HepG2 (cell line): ENCODE data around the gene VAMP2. TPM values are rescaled to one million over a fixed set of nuclear protein-coding genes. Genes with fewer than 3 reads are reported as not detected.

ENCODE experiments used
- CEBPB ChIP-seq: IDR thresholded peaks from 2 replicates; pipeline ENCODE4 v1.6.1; 2011; ENCODE audit warnings: low read depth, low read length, improper control_type of control experiment, borderline replicate concordance
- DMAP1 ChIP-seq: IDR thresholded peaks from 2 replicates; pipeline ENCODE4 v1.6.1; 2016
- ISL2 ChIP-seq: sonication (generic); formaldehyde crosslinking; IDR thresholded peaks from 2 replicates; pipeline ENCODE4 v1.5.0; 2020; ENCODE audit warnings: missing genetic modification reagents
- ISX ChIP-seq: sonication (generic); formaldehyde crosslinking; conservative IDR thresholded peaks from 2 replicates; pipeline ENCODE4 v1.5.0; 2020; ENCODE audit warnings: missing genetic modification reagents
- NCOA1 ChIP-seq: sonication (generic); formaldehyde crosslinking; IDR thresholded peaks from 2 replicates; pipeline ENCODE4 v1.9.0; 2021; ENCODE audit warnings: missing genetic modification reagents
- REPIN1 ChIP-seq: sonication (generic); formaldehyde crosslinking; IDR thresholded peaks from 2 replicates; pipeline ENCODE4 v1.8.0; 2022; ENCODE audit warnings: missing genetic modification reagents, low read depth, mild to moderate bottlenecking, borderline replicate concordance
- SP1 ChIP-seq, 2 experiments: fragments of 450-650 bp in 1 of 2; sonication (generic) in 1 of 2; formaldehyde crosslinking in 1 of 2; IDR thresholded peaks; 2 replicates each; pipeline versions ENCODE4 v1.4.0 to v1.6.1; 2016 to 2020; ENCODE audit warnings: missing genetic modification reagents in 1 of 2
- SP4 ChIP-seq: sonication (generic); formaldehyde crosslinking; IDR thresholded peaks from 2 replicates; pipeline ENCODE4 v1.8.1; 2023; ENCODE audit warnings: mild to moderate bottlenecking, missing genetic modification reagents
- ZBTB38 ChIP-seq: sonication (generic); formaldehyde crosslinking; IDR thresholded peaks from 2 replicates; pipeline ENCODE4 v1.5.1; 2020; ENCODE audit warnings: mild to moderate bottlenecking, missing genetic modification reagents
- ZIK1 ChIP-seq: sonication (generic); formaldehyde crosslinking; IDR thresholded peaks from 2 replicates; pipeline ENCODE4 v1.5.0; 2020; ENCODE audit warnings: mild to moderate bottlenecking, low read depth, missing genetic modification reagents, borderline replicate concordance
- ZKSCAN8 ChIP-seq: IDR thresholded peaks from 2 replicates; pipeline ENCODE4 v1.6.1; 2016; ENCODE audit warnings: borderline replicate concordance, missing genetic modification reagents, missing compliant biosample characterization
- ZNF180 ChIP-seq: sonication (generic); formaldehyde crosslinking; IDR thresholded peaks from 2 replicates; pipeline ENCODE4 v1.4.0; 2020; ENCODE audit warnings: low read depth, missing genetic modification reagents, borderline replicate concordance
- ZNF292 ChIP-seq: sonication (generic); formaldehyde crosslinking; IDR thresholded peaks from 2 replicates; pipeline ENCODE4 v1.8.1; 2022; ENCODE audit warnings: mild to moderate bottlenecking, low read depth, missing genetic modification reagents, borderline replicate concordance
- ZNF781 ChIP-seq: sonication (generic); formaldehyde crosslinking; IDR thresholded peaks from 2 replicates; pipeline ENCODE4 v1.5.1; 2020; ENCODE audit warnings: borderline replicate concordance, mild to moderate bottlenecking, missing genetic modification reagents; ENCODE audit errors: not compliant biosample characterization
- ZNF83 ChIP-seq: sonication (generic); formaldehyde crosslinking; IDR thresholded peaks from 2 replicates; pipeline ENCODE4 v1.4.0; 2020; ENCODE audit warnings: missing genetic modification reagents, mild to moderate bottlenecking, borderline replicate concordance
- polyA plus RNA-seq, 8 experiments: library from polyadenylated mRNA; depleted of rRNA in 3 of 8; stranded (reverse) in 7 of 8; unstranded in 1 of 8; fragments of >200 nt; fragmentation: Illumina TruSeq in 4 of 8; extraction: Trizol in 4 of 8; gene quantifications; 2 replicates each; pipeline versions ENCODE4 v1.2.1 to v1.2.3, GENCODE V29; 2011 to 2016; ENCODE audit warnings: low read depth in 4 of 8, missing spikeins in 1 of 8, mixed read lengths in 1 of 8; ENCODE audit not compliant: insufficient read depth in 1 of 8
- total RNA-seq, 5 experiments: library from RNA; depleted of rRNA; stranded (reverse); fragments of >200 nt; fragmentation: Illumina TruSeq; extraction: Trizol; gene quantifications; 2 replicates each; pipeline ENCODE4 v1.2.3, GENCODE V29; 2016; ENCODE audit warnings: low read depth in 1 of 5
- TF ChIP-seq, protein P1 (sequence below): sonication (generic); formaldehyde crosslinking; IDR thresholded peaks from 2 replicates; pipeline ENCODE4 v1.4.0; 2020; ENCODE audit warnings: missing genetic modification reagents; ENCODE audit errors: not compliant biosample characterization
- TF ChIP-seq, protein P2 (sequence below): sonication (generic); formaldehyde crosslinking; IDR thresholded peaks from 2 replicates; pipeline ENCODE4 v1.5.0; 2020; ENCODE audit warnings: mild to moderate bottlenecking, missing genetic modification reagents
- TF ChIP-seq, protein P3 (sequence below): sonication (generic); formaldehyde crosslinking; IDR thresholded peaks from 2 replicates; pipeline ENCODE4 v1.8.0; 2022; ENCODE audit warnings: missing genetic modification reagents, low read depth, mild to moderate bottlenecking, borderline replicate concordance

Gene VAMP2
- total and polyA plus RNA-seq, 2 of the 13 experiments (the other 11 are each of a cell fraction or from before 2014, with no cell fraction given): 3.9 to 17.2 TPM

DNA sequence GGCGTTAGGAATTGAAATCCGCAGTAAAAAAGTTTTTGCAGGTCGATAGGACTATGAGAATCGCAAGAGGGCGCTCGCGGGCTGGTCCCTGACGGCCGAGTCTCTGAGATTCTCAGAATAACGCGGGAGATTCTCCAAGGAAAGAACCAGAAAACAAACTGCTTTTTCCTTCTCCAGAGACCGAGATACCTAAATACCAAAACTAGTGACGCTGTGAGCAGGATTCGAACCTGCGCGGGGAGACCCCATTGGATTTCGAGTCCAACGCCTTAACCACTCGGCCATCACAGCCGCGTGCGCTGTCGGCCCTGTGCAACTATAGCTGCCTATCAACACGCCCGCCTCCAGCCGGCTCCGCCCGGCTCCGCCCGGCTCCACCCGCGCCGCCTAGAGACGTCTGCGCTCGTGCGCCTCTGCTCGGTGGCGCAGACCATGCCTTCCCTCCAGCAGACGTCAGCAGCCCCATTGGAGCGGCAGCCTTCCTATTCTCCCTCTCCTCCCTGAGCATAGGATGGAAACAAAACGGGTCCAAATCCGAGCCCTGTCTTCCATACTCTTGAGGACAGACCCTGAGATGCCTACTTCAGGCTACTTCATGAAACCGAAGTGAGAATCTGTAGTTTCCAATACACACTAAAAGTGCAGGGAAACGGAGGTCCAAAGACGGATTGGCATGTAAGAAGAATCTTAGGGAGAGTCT is 23.9 kb downstream of the VAMP2 start (continued):
- no peak for TF ChIP-seq ZNF292 (CRISPR knock-in tag)
- TF ChIP-seq ISL2 (CRISPR knock-in tag): peak; percentile 83
- no peak for TF ChIP-seq ZKSCAN8 (CRISPR knock-in tag)
- TF ChIP-seq, protein P1, sequence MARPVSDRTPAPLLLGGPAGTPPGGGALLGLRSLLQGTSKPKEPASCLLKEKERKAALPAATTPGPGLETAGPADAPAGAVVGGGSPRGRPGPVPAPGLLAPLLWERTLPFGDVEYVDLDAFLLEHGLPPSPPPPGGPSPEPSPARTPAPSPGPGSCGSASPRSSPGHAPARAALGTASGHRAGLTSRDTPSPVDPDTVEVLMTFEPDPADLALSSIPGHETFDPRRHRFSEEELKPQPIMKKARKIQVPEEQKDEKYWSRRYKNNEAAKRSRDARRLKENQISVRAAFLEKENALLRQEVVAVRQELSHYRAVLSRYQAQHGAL (CRISPR knock-in tag): no peak
- TF ChIP-seq, protein P2, sequence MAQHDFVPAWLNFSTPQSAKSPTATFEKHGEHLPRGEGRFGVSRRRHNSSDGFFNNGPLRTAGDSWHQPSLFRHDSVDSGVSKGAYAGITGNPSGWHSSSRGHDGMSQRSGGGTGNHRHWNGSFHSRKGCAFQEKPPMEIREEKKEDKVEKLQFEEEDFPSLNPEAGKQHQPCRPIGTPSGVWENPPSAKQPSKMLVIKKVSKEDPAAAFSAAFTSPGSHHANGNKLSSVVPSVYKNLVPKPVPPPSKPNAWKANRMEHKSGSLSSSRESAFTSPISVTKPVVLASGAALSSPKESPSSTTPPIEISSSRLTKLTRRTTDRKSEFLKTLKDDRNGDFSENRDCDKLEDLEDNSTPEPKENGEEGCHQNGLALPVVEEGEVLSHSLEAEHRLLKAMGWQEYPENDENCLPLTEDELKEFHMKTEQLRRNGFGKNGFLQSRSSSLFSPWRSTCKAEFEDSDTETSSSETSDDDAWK: no peak
- TF ChIP-seq CEBPB: no peak
- no peak for TF ChIP-seq NCOA1 (CRISPR knock-in tag)
- TF ChIP-seq ZBTB38 (CRISPR knock-in tag): peak; percentile 49; the same call in 1 of the 2 replicates
- peak; percentile 85; the same call in 1 of the 2 replicates for TF ChIP-seq REPIN1 (CRISPR knock-in tag)
- no peak for TF ChIP-seq SP1 (IDR thresholded peaks at IDR 0.05)
- TF ChIP-seq SP1 (CRISPR knock-in tag; IDR thresholded peaks at IDR 0.05): peak; percentile 72
- TF ChIP-seq ZNF180 (CRISPR knock-in tag): no peak
- peak; percentile 91 for TF ChIP-seq SP4
- 0 out of 2 replicates have a peak, but pooled peaks have one; percentile 26 for TF ChIP-seq ZNF83
- no peak for TF ChIP-seq ZIK1 (CRISPR knock-in tag)
- no peak for TF ChIP-seq ISX (CRISPR knock-in tag)
- TF ChIP-seq DMAP1: peak; percentile 64; the same call in 1 of the 2 replicates
- peak; percentile 81 for TF ChIP-seq ZNF781 (CRISPR knock-in tag)
- TF ChIP-seq, protein P3, sequence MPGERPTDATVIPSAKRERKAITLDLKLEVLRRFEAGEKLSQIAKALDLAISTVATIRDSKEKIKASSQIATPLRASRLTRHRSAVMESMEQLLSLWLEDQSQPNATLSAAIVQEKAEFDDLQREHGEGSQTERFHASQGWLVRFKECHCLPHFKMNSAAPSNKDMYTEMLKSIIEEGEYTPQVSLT (CRISPR knock-in tag): 0 out of 2 replicates have a peak, but pooled peaks have one; percentile 24
